ENCODE data around the gene CARD6. TPM values are rescaled to one million over a fixed set of nuclear protein-coding genes. Genes with fewer than 3 reads are reported as not detected.

Gene CARD6
- total RNA-seq, 2 donors from 2014 or later: 12.8 to 14.9 TPM

DNA sequence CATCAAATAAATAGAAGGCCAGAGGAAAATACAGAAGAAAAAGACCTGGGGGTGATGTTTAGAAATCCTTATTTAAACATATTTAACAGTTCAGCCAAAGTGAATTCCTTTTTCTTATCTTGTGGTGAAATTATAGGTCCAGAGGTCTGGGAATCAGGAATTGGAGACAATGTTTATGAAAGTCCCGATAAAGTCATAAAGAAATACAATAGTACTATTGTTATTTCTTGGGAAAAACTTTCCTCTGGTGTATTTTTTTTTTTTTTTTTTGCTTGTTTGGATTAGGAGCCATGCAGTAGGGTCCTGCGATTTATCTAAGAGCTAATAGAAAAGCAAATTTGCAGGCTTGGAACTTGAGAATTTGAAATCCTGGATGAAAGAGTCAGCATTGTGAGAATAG, 68.6 kb downstream of the CARD6 start:
- DNase-seq (ENCODE audit: low spot score): no peak
- intact Hi-C loops (cut with DNase I): loop anchor here (5.0 to 10.0 kb wide), 3 partner anchors 363 to 925 kb away; no protein-coding TSS in a partner anchor

Other genes with a start within 250 kb of the CARD6 start
- 10 to 100 TPM; 10.1 to 12.1 TPM for gene PTGER4, start 161.5 kb upstream of the CARD6 start, total RNA-seq
- 10 to 100 TPM; 13.3 to 18.2 TPM for gene TTC33, start 85.4 kb upstream of the CARD6 start, total RNA-seq
- gene PRKAA1, start 43.0 kb upstream of the CARD6 start, total RNA-seq: 100 to 1,000 TPM in 1 of 2 donors, 10 to 100 TPM in 1; 98.8 to 102 TPM
- 100 to 1,000 TPM; 738 to 822 TPM for gene RPL37, start 6.1 kb upstream of the CARD6 start, total RNA-seq
- 100 to 1,000 TPM; 563 to 985 TPM for gene C7, start 68.1 kb downstream of the CARD6 start, total RNA-seq
- gene MROH2B, start 230.0 kb downstream of the CARD6 start, total RNA-seq: not detected

All from posterior vena cava (tissue), 2 donors.